ENCODE measurements around the gene TICAM1. TPM values are rescaled to one million over a fixed set of nuclear protein-coding genes. Genes with fewer than 3 reads are reported as not detected.

The TICAM1 gene
- polyA plus RNA-seq, 10 donors: 3.9 to 7.3 (median 4.8) TPM

- DNase-seq: no peak
These were observed 58.4 kb downstream of the TICAM1 start for GRCh38 chr19:4773047-4773640.

- no peak for DNase-seq
These were observed 58.9 kb downstream of the TICAM1 start for GRCh38 chr19:4772566-4772965.

DNA sequence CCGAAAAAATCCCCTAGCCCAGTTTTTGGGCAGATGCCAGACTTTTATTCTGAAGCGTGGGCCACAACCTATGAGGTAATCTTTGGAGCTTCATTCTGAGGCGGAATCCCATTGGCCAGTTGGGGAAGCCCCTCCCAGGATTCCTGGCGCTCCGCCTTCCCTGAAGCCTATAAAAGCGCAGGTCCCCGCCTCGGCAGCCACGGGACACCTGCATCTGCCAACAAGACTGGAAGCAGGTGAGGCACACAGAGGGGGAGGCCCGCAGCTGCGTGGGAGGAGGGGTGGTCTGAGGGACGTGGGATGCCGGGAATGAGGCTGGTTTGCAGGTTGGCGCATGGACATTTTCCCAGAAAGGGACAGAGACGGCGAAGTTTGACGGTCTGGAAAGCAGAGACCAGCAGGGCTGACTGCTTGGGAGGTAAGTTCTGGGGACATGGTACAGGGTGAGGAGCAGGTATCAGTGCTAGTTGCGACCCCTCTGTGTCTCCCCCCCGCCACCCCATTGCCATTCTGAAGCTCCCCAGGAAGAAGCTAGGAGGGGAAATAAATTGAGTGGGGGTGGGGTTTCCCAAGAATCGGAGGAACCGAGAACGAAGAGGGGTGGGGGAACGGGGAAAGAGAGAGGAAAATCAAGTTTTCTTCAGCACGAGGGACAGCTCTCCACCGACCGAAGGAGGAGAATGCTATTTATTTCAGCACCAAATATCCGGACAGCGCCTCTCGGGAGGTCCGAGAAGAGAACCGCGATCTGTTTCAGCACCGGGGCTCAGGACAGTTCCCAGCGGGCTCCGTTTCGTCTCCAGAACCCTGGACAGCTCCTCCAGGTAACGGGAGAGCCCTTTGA is 62.4 kb downstream of the TICAM1 start:
- DNase-seq: peak; percentile 88 to 94 (median 92)

Other genes starting within 250 kb of the TICAM1 start
- gene TNFAIP8L1, start 192.2 kb downstream of the TICAM1 start, polyA plus RNA-seq (ENCODE audit: insufficient read length in 10 of 10): 10 to 100 TPM in 6 of 10 donors, 1 to 10 TPM in 4; 8.7 to 13.9 (median 10.8) TPM
- 10 to 100 TPM; 44.7 to 90.4 (median 56.5) TPM for gene MYDGF, start 161.4 kb downstream of the TICAM1 start, polyA plus RNA-seq (ENCODE audit: insufficient read length in 10 of 10)
- 10 to 100 TPM; 18.3 to 26.8 (median 21.5) TPM for gene DPP9, start 107.9 kb downstream of the TICAM1 start, polyA plus RNA-seq (ENCODE audit: insufficient read length in 10 of 10)
- 1 to 10 TPM; 2.1 to 3.5 (median 3.0) TPM for gene FEM1A, start 40.0 kb downstream of the TICAM1 start, polyA plus RNA-seq (ENCODE audit: insufficient read length in 10 of 10)
- gene PLIN3, start 36.0 kb upstream of the TICAM1 start, polyA plus RNA-seq (ENCODE audit: insufficient read length in 10 of 10): 10 to 100 TPM; 25.6 to 47.4 (median 38.1) TPM
- under 1 TPM in 3 of 10 donors, not detected in 7; 0.21 to 0.27 (median 0.24) TPM for gene ARRDC5, start 71.2 kb upstream of the TICAM1 start, polyA plus RNA-seq (ENCODE audit: insufficient read length in 10 of 10)
- gene UHRF1, start 77.8 kb upstream of the TICAM1 start, polyA plus RNA-seq (ENCODE audit: insufficient read length in 10 of 10): 10 to 100 TPM; 18.0 to 36.3 (median 26.8) TPM
- 10 to 100 TPM; 15.4 to 20.2 (median 18.5) TPM for gene KDM4B, start 137.4 kb upstream of the TICAM1 start, polyA plus RNA-seq (ENCODE audit: insufficient read length in 10 of 10)

Data from muscle of back (tissue), 11 donors.